ENCODE measurements around the gene MAP3K9. TPM values are rescaled to one million over a fixed set of nuclear protein-coding genes. Genes with fewer than 3 reads are reported as not detected.
"Not testable (repeated sequence)": the region's sequence is repeated elsewhere in the genome, so short reads cannot be mapped to it uniquely, and the experiment has no call there.

Gene MAP3K9
- total RNA-seq, 1 experiment from 2014 or later = 24.3 TPM

DNA sequence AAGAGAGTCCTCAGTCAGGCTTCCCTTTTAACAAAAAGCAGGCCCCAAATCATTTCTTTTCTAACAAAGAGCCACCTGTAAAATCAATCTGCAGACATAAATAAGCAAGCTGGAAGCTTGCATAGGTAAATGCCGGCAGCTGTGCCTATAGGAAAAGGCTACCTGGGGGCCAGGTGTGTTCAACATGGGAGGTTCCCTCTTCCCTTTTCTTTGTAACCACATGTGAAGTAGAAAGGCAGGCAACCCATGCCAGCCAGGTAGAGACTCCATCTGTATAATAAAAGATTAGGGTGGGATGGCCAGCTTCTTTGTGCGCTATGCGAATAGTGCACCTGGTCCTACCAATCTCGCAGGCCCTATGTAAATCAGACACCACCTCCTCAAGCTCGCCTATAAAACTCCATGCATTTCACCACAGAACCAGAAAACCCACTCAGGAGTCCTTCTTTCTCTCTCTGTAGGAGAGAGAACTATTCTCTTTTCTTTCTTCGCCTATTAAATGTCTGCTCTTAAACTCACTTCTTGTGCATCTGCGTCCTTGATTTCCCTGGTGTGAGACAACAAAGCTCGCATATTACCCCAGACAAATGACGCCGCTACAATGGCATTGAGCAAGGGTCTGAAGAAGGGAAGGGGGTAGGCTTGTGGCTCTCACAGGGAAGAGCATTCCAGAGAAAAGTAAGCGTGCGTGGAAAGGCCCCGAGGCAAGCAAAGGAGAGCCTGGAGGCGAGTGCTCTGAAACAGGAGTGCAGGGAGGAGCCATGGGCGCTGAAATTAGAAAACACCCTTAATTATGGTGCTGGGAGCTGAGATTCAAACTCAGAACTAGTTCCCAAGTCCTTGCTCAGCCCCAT lies 100.4 kb downstream of the MAP3K9 start:
- Mint-ChIP-seq H3K9me3 (ENCODE audit: low read depth, unreplicated experiment) (no peaks in the 10 kb centered on the region), H3K4me3 (ENCODE audit: low read depth, unreplicated experiment) (no peak overlapping the region), H3K36me3 (ENCODE audit: insufficient read depth, unreplicated experiment) (no peaks in the 10 kb centered on the region), H3K27ac (ENCODE audit: unreplicated experiment) (no peak overlapping the region), H3K4me1 (ENCODE audit: low read depth, unreplicated experiment) (peaks cover 30% of the 10 kb centered on the region), H3K27me3 (ENCODE audit: unreplicated experiment) (no peaks in the 10 kb centered on the region)
- no TSS peak for BruUV-seq (replicated peaks)
- intact Hi-C loops (cut with micrococcal nuclease; ENCODE audit: unreplicated experiment) = loop anchor here (5.0 kb wide), 1 partner anchor 47 kb away; no protein-coding TSS in a partner anchor
- TF ChIP-seq, protein P1, sequence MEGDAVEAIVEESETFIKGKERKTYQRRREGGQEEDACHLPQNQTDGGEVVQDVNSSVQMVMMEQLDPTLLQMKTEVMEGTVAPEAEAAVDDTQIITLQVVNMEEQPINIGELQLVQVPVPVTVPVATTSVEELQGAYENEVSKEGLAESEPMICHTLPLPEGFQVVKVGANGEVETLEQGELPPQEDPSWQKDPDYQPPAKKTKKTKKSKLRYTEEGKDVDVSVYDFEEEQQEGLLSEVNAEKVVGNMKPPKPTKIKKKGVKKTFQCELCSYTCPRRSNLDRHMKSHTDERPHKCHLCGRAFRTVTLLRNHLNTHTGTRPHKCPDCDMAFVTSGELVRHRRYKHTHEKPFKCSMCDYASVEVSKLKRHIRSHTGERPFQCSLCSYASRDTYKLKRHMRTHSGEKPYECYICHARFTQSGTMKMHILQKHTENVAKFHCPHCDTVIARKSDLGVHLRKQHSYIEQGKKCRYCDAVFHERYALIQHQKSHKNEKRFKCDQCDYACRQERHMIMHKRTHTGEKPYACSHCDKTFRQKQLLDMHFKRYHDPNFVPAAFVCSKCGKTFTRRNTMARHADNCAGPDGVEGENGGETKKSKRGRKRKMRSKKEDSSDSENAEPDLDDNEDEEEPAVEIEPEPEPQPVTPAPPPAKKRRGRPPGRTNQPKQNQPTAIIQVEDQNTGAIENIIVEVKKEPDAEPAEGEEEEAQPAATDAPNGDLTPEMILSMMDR (IDR thresholded peaks at IDR 0.05; ENCODE audit: unreplicated experiment) = no peak
- no peak for DNase-seq
- CTCF ChIA-PET = interaction anchor here (0.5 to 1.3 kb wide), 4 partner anchors 62 to 978 kb away, joined by 3 to 5 read pairs (median 4); no protein-coding TSS in a partner anchor

DNA sequence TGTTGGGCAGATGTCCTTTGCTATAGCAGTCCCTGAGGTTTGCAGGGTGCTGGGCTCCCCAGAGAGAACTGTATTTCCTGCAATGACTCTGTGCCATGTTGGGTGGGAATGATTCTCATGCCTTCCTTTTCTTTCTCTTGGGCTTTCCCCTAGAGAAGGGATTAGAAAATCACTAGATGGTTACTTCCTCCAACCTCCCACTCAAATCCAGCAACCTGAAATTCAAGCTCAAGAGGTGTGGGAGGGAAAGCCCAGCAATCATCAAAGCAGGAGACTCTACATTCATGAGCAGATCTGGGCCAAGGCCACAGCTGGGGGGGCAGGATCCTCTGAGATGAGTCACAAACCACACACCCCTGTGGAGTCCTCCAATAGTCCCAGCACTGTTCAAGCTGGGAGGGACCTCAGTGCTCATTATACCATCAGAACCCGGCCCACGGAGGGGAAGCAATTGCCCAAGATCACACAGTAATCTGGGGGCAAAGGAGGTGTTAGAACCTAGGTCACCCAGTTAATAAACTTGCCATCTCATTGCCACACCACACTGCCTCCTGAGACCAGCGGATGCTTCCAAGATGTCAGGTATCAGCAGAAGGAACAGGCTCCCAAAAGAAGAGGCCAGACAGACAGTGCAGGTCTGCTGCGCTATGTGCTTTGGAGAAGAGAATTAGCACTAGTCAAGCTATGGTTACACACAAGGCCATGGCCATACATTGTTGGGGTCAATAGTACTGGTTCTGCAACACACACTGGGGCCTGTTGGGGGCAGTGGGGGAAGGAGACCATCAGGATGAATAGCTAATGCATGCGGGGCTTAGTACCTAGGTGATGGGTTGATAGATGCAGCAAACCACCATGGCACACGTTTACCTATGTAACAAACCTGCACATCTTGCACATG lies 101.9 kb downstream of the MAP3K9 start:
- no peaks in the 10 kb centered on the region for H3K9me3 Mint-ChIP-seq (ENCODE audit: low read depth, unreplicated experiment)
- no peaks in the 10 kb centered on the region for H3K36me3 Mint-ChIP-seq (ENCODE audit: insufficient read depth, unreplicated experiment)
- CTCF ChIA-PET = interaction anchor here (1.0 to 1.1 kb wide), 2 partner anchors 42 to 82 kb away, joined by 4 to 5 read pairs; no protein-coding TSS in a partner anchor
- H3K27me3 Mint-ChIP-seq (ENCODE audit: unreplicated experiment) = no peaks in the 10 kb centered on the region
- peaks cover 23% of the 10 kb centered on the region for H3K4me1 Mint-ChIP-seq (ENCODE audit: low read depth, unreplicated experiment)
- no peak overlapping the region for H3K4me3 Mint-ChIP-seq (ENCODE audit: low read depth, unreplicated experiment)
- TF ChIP-seq, protein P1 (IDR thresholded peaks at IDR 0.05; ENCODE audit: unreplicated experiment) = no peak
- BruUV-seq (replicated peaks) = no TSS peak
- intact Hi-C loops (cut with micrococcal nuclease; ENCODE audit: unreplicated experiment) = loop anchor here (5.0 kb wide), 1 partner anchor 45 kb away; no protein-coding TSS in a partner anchor
- H3K27ac Mint-ChIP-seq (ENCODE audit: unreplicated experiment) = peak overlapping the region; percentile 22
- peak; percentile 81 for DNase-seq

DNA sequence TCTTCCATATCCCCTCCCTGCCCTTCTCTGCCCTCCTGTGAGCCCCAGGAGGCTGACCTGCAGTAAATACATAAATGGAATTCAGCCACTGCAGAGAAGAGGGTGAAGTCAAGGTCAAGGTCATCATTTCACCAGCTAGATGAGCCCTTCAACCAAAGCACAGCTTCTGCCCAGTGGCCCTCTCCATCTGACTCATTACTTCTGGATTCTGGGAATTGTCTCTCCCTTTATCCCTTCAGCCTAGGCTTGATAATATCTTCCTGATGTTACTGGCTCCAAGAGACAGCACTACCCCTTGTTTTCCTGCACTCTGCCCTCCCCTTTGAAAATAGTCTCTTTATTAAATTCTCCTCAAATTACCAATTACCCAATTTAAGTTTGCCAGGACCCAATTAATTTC lies 103.1 kb downstream of the MAP3K9 start:
- no TSS peak for BruUV-seq (replicated peaks)
- H3K9me3 Mint-ChIP-seq (ENCODE audit: low read depth, unreplicated experiment) = no peaks in the 10 kb centered on the region
- CTCF ChIA-PET = no interaction called here
- TF ChIP-seq, protein P1 (IDR thresholded peaks at IDR 0.05; ENCODE audit: unreplicated experiment) = no peak
- intact Hi-C loops (cut with micrococcal nuclease; ENCODE audit: unreplicated experiment) = loop anchor here (5.0 kb wide), 1 partner anchor 44 kb away; no protein-coding TSS in a partner anchor
- peaks cover 23% of the 10 kb centered on the region for H3K4me1 Mint-ChIP-seq (ENCODE audit: low read depth, unreplicated experiment)
- no peak overlapping the region for H3K27ac Mint-ChIP-seq (ENCODE audit: unreplicated experiment)
- no peaks in the 10 kb centered on the region for H3K36me3 Mint-ChIP-seq (ENCODE audit: insufficient read depth, unreplicated experiment)
- no peaks in the 10 kb centered on the region for H3K27me3 Mint-ChIP-seq (ENCODE audit: unreplicated experiment)
- H3K4me3 Mint-ChIP-seq (ENCODE audit: low read depth, unreplicated experiment) = no peak overlapping the region
- no peak for DNase-seq

DNA sequence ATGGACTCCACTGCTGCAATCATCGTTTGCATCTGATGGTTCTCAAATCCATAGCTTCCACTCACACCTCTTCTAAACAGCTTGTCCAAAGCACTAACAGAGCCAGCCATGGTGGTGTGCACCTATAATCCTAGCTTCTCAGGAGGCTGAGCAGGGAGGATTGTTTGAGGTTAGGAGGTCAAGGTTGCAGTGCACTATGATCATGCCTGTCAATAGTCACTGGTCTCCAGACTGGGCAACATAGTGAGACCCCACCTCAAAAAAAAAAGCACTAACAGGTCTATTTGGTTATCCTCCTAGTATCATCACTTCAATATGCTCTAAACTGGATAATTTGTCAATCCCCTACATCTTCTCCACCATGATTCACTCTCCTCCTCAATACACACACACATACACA lies 104.4 kb downstream of the MAP3K9 start:
- H3K4me1 Mint-ChIP-seq (ENCODE audit: low read depth, unreplicated experiment) = peaks cover 23% of the 10 kb centered on the region
- no peaks in the 10 kb centered on the region for H3K9me3 Mint-ChIP-seq (ENCODE audit: low read depth, unreplicated experiment)
- TF ChIP-seq, protein P1 (IDR thresholded peaks at IDR 0.05; ENCODE audit: unreplicated experiment) = no peak
- H3K36me3 Mint-ChIP-seq (ENCODE audit: insufficient read depth, unreplicated experiment) = no peaks in the 10 kb centered on the region
- H3K4me3 Mint-ChIP-seq (ENCODE audit: low read depth, unreplicated experiment) = no peak overlapping the region
- DNase-seq = no peak
- BruUV-seq (replicated peaks) = no TSS peak
- no peak overlapping the region for H3K27ac Mint-ChIP-seq (ENCODE audit: unreplicated experiment)
- CTCF ChIA-PET = no interaction called here
- H3K27me3 Mint-ChIP-seq (ENCODE audit: unreplicated experiment) = no peaks in the 10 kb centered on the region
- intact Hi-C loops (cut with micrococcal nuclease; ENCODE audit: unreplicated experiment) = loop anchor here (5.0 kb wide), 1 partner anchor 43 kb away; no protein-coding TSS in a partner anchor

DNA sequence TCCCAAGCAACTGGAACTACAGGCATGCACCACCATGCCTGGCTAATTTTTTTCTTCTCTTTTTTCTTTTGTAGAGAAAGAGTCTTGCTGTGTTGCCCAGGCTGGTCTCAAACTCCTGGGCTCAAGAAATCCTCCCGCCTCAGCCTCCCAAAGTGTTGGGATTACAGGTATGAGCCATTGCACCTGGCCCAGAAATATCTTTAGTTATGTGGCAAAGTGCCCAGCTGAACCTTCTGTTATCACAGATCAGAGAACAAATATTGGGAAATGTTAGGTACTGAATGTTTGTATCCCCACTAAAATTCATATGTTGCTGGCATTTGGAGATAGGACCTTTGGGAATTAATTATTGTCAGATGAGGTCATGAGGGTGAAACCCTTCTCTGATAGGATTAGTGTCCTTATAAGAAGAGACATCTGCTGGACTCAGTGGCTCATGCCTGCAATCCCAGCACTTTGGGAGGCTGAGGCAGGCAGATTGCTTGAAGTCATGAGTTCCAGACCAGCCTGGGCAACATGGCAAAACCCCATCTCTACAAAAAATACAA lies 105.6 kb downstream of the MAP3K9 start:
- BruUV-seq (replicated peaks); intact Hi-C loops (cut with micrococcal nuclease; ENCODE audit: unreplicated experiment); CTCF ChIA-PET; DNase-seq; H3K9me3 Mint-ChIP-seq (ENCODE audit: low read depth, unreplicated experiment); H3K36me3 Mint-ChIP-seq (ENCODE audit: insufficient read depth, unreplicated experiment); H3K27me3 Mint-ChIP-seq (ENCODE audit: unreplicated experiment); H3K4me3 Mint-ChIP-seq (ENCODE audit: low read depth, unreplicated experiment); H3K27ac Mint-ChIP-seq (ENCODE audit: unreplicated experiment): not testable (repeated sequence)
- peaks cover 27% of the 10 kb centered on the region for H3K4me1 Mint-ChIP-seq (ENCODE audit: low read depth, unreplicated experiment)

Data from Calu3 (cell line).